GM20000 (cell line): ENCODE measurements around the gene TGFBR3.
"Not testable (repeated sequence)": the region's sequence is repeated elsewhere in the genome, so short reads cannot be mapped to it uniquely, and the experiment has no call there.

Experiments
- DNase-seq: peaks from one replicate; pipeline ENCODE4 v3.0.0; 2012; ENCODE audit warnings: low spot score
- TF ChIP-seq, protein P1 (sequence below): IDR thresholded peaks from 2 replicates; pipeline ENCODE4 v1.5.1; 2012; ENCODE audit warnings: mild to moderate bottlenecking, control low read depth; ENCODE audit errors: extremely low read depth, missing control alignments

Gene TGFBR3

DNA sequence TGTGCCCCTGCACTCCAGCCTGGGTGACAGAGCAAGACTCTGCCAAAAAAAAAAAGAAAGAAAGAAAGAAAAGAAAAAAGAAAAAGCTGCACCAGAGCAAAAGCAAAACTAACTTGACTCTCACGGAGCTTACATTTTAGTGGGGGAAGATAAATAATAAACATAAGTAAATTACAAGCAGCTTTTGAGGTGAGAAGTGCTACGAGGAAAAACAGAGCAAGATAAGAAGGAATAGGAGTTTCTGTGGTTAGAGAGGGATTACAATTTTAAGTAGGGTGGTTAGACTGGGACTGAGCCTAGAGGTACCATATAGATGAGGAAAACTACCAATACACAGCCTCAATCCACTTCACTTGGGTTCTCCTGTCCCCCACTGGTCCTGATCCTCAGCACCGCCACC, 43.9 kb downstream of the TGFBR3 start:
- DNase-seq, result no peak
- TF ChIP-seq, protein P1, sequence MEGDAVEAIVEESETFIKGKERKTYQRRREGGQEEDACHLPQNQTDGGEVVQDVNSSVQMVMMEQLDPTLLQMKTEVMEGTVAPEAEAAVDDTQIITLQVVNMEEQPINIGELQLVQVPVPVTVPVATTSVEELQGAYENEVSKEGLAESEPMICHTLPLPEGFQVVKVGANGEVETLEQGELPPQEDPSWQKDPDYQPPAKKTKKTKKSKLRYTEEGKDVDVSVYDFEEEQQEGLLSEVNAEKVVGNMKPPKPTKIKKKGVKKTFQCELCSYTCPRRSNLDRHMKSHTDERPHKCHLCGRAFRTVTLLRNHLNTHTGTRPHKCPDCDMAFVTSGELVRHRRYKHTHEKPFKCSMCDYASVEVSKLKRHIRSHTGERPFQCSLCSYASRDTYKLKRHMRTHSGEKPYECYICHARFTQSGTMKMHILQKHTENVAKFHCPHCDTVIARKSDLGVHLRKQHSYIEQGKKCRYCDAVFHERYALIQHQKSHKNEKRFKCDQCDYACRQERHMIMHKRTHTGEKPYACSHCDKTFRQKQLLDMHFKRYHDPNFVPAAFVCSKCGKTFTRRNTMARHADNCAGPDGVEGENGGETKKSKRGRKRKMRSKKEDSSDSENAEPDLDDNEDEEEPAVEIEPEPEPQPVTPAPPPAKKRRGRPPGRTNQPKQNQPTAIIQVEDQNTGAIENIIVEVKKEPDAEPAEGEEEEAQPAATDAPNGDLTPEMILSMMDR, result no peak

DNA sequence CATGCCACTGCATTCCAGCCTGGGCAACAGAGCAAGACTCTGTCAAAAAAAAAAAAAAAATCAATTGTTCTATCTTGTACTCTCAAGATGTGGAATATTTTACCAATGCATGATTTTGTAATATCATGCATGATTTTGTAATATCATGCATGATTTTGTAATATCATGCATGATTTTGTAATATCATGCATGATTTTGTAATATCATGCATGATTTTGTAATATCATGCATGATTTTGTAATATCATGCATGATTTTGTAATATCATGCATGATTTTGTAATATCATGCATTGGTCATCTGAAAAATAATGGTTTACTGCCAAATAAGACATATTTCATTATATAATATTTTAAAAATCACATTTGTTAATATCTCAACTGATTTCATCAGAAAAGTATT, 45.7 kb downstream of the TGFBR3 start:
- not testable (repeated sequence) for DNase-seq

DNA sequence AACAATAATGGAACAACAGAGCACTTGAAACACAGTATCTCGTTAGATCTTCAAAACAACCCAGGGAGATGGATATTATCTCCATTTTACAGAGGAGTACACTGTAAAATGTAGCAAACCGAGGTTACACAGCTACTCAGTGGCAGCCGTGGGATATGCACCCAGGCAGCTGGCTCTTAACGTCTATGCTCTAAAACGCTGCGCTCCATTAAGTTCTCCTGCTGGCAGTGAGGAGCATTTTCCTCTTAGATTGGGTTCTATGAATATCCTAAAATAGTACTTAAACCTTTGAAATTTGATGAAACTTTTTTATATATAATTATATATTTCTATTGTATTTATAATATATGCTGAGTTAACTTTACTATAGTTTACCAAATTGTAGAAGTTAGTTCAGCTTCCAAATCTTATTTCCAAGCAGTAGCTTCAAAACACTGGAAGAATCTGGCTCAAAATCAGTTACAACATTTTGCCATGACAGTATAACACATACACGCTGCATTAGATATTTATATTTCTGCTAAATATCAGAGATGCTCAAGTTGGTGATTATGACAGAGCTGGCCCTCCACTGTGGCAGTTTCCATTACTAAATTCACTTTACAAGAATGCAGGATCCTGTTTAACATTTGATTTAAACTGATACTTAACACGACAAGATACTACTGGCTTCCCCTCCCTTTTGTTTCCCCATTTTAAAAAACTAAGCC, 49.5 kb downstream of the TGFBR3 start:
- TF ChIP-seq, protein P1, result no peak
- no peak for DNase-seq

DNA sequence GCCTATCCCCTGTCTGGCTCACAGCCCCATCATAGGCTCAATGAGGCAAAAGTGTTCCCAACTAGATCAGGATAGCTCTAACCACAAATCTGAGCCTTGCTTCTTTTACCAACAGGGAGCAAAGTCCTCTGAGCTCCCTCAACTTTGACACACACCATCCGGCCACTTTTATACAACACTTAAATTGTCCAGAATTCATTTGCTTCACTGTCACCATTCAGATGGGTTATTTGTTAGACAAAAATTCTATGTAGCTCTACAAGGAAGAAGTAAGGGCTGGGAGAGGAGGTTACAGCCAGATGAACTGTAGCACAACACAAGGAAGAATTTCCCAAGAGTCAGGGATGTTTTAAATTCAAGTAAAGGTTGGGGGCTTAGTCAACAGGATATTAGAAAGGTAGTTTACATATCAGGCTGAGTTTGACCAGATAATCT, 50.8 kb downstream of the TGFBR3 start:
- TF ChIP-seq, protein P1, result no peak
- no peak for DNase-seq

DNA sequence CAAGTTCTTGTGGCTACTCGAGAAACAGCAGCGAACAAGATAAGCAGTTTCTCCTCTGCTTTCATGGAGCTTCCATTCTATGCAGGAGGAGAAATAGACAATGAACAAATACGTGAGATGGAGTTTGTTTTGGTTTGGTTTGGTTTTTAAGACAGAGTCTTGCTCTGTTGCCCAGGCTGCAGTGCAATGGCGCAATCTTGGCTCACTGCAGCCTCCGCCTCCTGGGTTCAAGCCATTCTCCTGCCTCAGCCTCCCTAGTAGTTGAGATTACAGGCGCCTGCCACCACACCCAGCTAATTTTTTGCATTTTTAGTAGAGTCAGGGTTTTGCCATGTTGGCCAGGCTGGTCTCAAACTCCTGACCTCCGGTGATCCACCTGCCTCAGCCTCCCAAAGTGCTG, 51.4 kb downstream of the TGFBR3 start:
- DNase-seq, result not testable (repeated sequence)

DNA sequence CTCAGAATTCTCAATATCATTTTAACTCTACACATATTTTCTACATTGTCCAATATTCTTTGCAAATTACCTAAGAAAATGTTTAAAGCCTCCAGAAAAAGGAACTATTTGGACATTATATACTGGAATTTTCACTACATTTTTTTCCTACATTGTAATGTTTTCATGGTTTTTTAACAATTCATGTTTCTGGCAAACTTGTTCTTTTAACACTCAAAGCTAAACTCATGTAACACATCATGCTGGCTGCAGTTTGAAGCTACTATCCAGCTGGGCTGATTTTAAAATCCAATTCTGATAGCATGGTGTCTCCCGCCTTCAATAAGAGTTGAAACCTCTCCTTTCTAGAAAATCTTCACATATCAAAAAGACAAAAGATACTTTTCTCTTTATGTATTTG, 52.0 kb downstream of the TGFBR3 start:
- DNase-seq, result no peak
- TF ChIP-seq, protein P1, result no peak

DNA sequence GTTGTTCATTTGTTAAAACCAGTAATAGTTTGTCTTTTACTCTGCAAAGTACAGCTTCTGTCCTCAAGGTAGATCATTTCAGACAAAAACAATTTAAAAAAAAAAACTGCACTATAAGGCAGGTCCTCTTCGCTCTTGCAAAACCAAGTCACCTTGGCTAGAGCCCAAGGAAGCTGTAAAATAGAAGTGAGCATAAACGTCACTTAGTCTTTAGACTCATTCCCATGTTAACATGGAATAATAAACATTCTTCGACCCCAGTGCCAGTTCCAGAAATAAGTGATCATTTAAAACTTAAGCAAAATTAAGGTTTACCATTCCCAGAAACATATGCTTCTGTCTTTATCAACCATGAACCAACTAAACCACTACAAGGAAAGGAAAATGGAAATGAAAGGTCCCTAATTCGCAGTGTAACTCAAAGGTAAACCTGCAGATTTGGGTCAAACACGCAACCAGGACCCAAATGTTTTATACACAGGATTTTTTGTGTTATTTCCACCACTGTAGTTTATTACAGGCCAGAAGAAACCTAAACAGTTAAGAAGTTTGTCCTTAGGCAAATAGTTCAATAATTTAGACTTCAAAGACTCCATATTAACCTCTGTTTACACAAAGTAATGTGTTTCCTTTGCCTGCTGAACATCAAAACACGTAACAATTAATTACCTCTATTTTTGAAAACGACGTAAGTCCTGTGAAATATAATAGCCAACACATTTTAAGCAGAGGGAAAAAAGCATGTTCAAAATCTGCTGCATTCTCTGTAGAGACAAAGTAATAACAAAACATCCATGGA, 54.6 kb downstream of the TGFBR3 start:
- DNase-seq, result no peak

More for the DNA sequence above, 54.6 kb downstream of the TGFBR3 start:
- TF ChIP-seq, protein P1, result no peak
